Kidney (tissue), 14 donors: ENCODE measurements around the gene SCP2. TPM values are rescaled to one million over a fixed set of nuclear protein-coding genes. Genes with fewer than 3 reads are reported as not detected.

Experiments used
- DNase-seq, 5 donors: peaks; one replicate each; pipeline ENCODE4 v3.0.0-alpha.2; 2013 to 2020
- FAIRE-seq: peaks from 2 replicates; lab custom pipeline; 2012; peaks lifted over from hg19 to GRCh38; lab: Jason Lieb, UNC
- H3K27ac ChIP-seq, 2 donors: one replicate each; pipeline ENCODE4 v1.7.0; 2013; ENCODE audit warnings: low read depth in 2 of 2, low read length in 2 of 2, inconsistent platforms in 1 of 2
- H3K27me3 ChIP-seq: one replicate; pipeline ENCODE4 v1.7.1; 2013; ENCODE audit warnings: low read length, inconsistent platforms; ENCODE audit not compliant: control insufficient read depth, insufficient read depth
- H3K36me3 ChIP-seq, 3 donors: one replicate each; pipeline versions ENCODE4 v1.7.0 to v1.7.1; 2013; ENCODE audit warnings: low read length in 3 of 3, control low read depth in 1 of 3, inconsistent platforms in 1 of 3; ENCODE audit not compliant: insufficient read depth in 3 of 3, control insufficient read depth in 2 of 3
- H3K4me1 ChIP-seq, 3 donors: one replicate each; pipeline versions ENCODE4 v1.7.0 to v1.7.1; 2013; ENCODE audit warnings: low read length in 3 of 3, inconsistent platforms in 1 of 3, low read depth in 1 of 3; ENCODE audit not compliant: control insufficient read depth in 2 of 3, insufficient read depth in 2 of 3
- H3K4me3 ChIP-seq, 3 donors: one replicate each; pipeline versions ENCODE4 v1.7.0 to v1.8.1; 2013; ENCODE audit warnings: low read length in 3 of 3, control low read depth in 1 of 3, inconsistent platforms in 1 of 3
- H3K9ac ChIP-seq, 3 donors: one replicate each; pipeline versions ENCODE4 v1.7.0 to v1.7.1; 2013; ENCODE audit warnings: low read length in 3 of 3, control low read depth in 1 of 3, inconsistent platforms in 1 of 3
- H3K9me3 ChIP-seq, 3 donors: one replicate each; pipeline versions ENCODE4 v1.7.0 to v1.7.1; 2013; ENCODE audit warnings: low read length in 3 of 3, control low read depth in 1 of 3, inconsistent platforms in 1 of 3; ENCODE audit not compliant: control insufficient read depth in 2 of 3, insufficient read depth in 1 of 3
- intact Hi-C: fragments of 100-400 bp; cut with DNase I; formaldehyde crosslinking; loops from one replicate; pipeline ENCODE4 v1.11.1; 2022
- polyA plus RNA-seq: library from polyadenylated mRNA; stranded (reverse); fragments of 350-450 nt; fragmentation: Illumina TruSeq; extraction: RNeasy Lipid Tissue Mini Kit (QIAGEN cat#74804); gene quantifications from one replicate; pipeline ENCODE4 v1.2.3, GENCODE V29; 2014; ENCODE audit warnings: low read depth, low replicate concordance; ENCODE audit not compliant: insufficient read depth
- total RNA-seq: library from RNA; stranded (reverse); fragmentation: NEBNext Ultra II Directional; extraction: Animal tissue kit (Norgen Biotek cat#: 25700); gene quantifications from one replicate; pipeline ENCODE4 v1.2.1, GENCODE V29; 2021
- TF ChIP-seq, protein P1 (sequence below): IDR thresholded peaks from 3 replicates; pipeline ENCODE4 v1.5.1; 2012; ENCODE audit warnings: mild to moderate bottlenecking, moderate library complexity, borderline replicate concordance; ENCODE audit not compliant: insufficient read depth; ENCODE audit errors: extremely low read depth
- donor health status: control.
- donor health status: control.
- donor health status: control.
- donor health status: control.
- donor health status: control.
- donor health status: DM: yes; HTN: yes; CAD: no.
- donor health status: Normal renal cell carcinoma (clear cell type).

The SCP2 gene
- total and polyA plus RNA-seq, 2 donors from 2014 or later = 168 to 226 TPM

DNA sequence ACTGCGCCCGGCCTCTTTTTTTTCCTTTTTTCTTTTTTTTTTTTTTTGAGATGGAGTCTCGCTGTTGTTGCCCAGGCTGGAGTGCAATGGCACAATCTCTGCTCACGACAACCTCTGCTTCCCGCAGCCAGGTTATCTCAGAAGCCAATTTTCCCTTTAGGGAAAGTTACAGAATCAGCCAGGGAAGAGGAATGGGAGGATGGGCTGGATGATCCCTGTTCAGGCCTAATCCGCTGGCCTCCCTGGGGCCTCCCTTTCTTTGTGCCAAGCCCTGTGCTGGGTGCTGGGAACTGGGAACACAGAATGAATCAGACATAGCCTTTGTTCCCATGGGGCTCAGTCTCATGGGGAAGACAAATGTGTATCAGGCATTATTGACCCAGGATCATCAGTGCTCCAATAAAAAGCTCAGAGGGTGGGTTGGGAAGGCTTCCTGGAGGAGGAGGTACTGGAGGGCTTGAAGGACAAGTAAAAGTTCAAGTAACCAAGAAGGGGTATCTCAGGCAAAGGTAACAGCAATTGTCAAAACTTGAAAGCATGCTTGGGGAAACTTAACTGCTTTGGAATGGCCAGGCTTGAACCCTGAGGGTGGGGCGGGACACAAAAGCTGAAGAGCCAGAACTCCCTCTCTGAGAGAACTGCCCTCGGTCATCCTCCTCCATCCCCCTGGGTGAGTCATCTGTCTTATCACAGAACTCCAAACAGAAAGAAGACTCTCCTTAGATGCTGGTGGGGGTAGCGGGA is 19.8 kb upstream of the SCP2 start:
- Histone ChIP-seq H3K4me1 (peaks cover 0 to 11% (median 10%) of the 10 kb centered on the region in 3 donors), H3K27me3 (no peaks in the 10 kb centered on the region), H3K9me3 (no peaks in the 10 kb centered on the region), H3K27ac (no peak overlapping the region), H3K9ac (no peak overlapping the region), H3K36me3 (peaks cover 0 to 8% (median 4%) of the 10 kb centered on the region in 3 donors), H3K4me3 (no peak overlapping the region)
- no peak for FAIRE-seq
- TF ChIP-seq, protein P1, sequence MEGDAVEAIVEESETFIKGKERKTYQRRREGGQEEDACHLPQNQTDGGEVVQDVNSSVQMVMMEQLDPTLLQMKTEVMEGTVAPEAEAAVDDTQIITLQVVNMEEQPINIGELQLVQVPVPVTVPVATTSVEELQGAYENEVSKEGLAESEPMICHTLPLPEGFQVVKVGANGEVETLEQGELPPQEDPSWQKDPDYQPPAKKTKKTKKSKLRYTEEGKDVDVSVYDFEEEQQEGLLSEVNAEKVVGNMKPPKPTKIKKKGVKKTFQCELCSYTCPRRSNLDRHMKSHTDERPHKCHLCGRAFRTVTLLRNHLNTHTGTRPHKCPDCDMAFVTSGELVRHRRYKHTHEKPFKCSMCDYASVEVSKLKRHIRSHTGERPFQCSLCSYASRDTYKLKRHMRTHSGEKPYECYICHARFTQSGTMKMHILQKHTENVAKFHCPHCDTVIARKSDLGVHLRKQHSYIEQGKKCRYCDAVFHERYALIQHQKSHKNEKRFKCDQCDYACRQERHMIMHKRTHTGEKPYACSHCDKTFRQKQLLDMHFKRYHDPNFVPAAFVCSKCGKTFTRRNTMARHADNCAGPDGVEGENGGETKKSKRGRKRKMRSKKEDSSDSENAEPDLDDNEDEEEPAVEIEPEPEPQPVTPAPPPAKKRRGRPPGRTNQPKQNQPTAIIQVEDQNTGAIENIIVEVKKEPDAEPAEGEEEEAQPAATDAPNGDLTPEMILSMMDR = no peak
- no peak for DNase-seq
- intact Hi-C loops = no loop called here

DNA sequence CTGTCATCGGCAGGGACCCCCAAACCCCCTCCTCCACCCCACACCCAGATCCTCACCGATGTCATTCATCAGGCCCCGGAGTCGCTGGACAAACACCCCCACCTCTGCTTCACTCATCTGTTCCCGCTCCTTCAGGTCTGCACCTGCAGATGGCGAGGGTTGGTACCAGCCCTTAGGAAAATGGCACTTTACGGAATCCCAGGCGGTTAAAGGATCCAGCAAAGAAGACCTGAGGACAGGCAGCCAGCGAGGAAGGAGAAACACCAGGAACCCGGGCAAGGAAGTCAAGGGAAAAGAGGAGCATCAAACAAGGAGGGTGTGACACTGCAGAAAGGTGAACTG is 19.3 kb upstream of the SCP2 start:
- Histone ChIP-seq H3K4me1 (peaks cover 0 to 11% (median 10%) of the 10 kb centered on the region in 3 donors), H3K27me3 (no peaks in the 10 kb centered on the region), H3K27ac (no peak overlapping the region), H3K9me3 (no peaks in the 10 kb centered on the region), H3K36me3 (peaks cover 0 to 8% (median 4%) of the 10 kb centered on the region in 3 donors), H3K4me3 (no peak overlapping the region), H3K9ac (no peak overlapping the region)
- FAIRE-seq (no peak), DNase-seq (no peak)
- TF ChIP-seq, protein P1 = no peak
- intact Hi-C loops = no loop called here

DNA sequence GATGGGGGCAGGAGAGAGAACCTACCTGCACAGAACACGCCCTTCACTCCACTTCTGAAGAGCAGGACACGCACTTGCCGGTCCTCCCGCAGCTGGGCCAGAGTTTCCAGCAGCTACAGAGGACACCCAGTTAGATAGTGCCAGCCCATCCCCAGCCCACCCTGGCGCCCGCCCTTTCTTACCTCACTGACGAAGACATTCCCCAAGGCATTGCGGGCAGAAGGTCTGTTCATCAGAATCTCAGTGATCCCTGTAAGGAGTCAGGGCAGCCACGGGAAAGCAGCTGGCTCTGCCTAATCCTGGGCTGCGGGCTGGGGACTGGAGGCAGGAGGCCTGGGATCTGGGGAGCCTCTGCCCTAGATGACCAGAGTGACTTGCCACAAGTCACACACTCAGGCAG is 15.5 kb upstream of the SCP2 start:
- FAIRE-seq (no peak), DNase-seq (no peak)
- H3K9ac ChIP-seq = no peak overlapping the region
- peaks cover 0 to 3% (median 0%) of the 10 kb centered on the region in 3 donors for H3K4me1 ChIP-seq
- intact Hi-C loops = no loop called here
- no peak overlapping the region for H3K27ac ChIP-seq
- no peaks in the 10 kb centered on the region for H3K9me3 ChIP-seq
- TF ChIP-seq, protein P1 = no peak
- H3K4me3 ChIP-seq = no peak overlapping the region
- H3K36me3 ChIP-seq = peaks cover 0 to 7% (median 3%) of the 10 kb centered on the region in 3 donors
- no peaks in the 10 kb centered on the region for H3K27me3 ChIP-seq
